Fibroblast of skin of scalp (primary cell): Measurements from ENCODE around the gene SAA1.
A peak's percentile ranks its signal among the peaks of the same experiment; 100 is the strongest.
"Not testable (repeated sequence)": the region's sequence is repeated elsewhere in the genome, so short reads cannot be mapped to it uniquely, and the experiment has no call there.

ENCODE experiments used
- DNase-seq: peaks from one replicate; pipeline ENCODE4 v3.0.0-alpha.2; 2013

The SAA1 gene

GRCh38 chr11:18259259-18259658 lies 6.8 kb upstream of the SAA1 start:
- DNase-seq, result no peak

GRCh38 chr11:18261721-18262120 lies 4.3 kb upstream of the SAA1 start:
- DNase-seq, result no peak

GRCh38 chr11:18262681-18263350 lies 3.2 kb upstream of the SAA1 start:
- peak; percentile 29 for DNase-seq

GRCh38 chr11:18264035-18264434 lies 2.0 kb upstream of the SAA1 start:
- DNase-seq, result no peak

- DNase-seq, result no peak
Observed at GRCh38 chr11:18264677-18265555, 1.1 kb upstream of the SAA1 start.

GRCh38 chr11:18267335-18268133 lies 1.5 kb downstream of the SAA1 start:
- DNase-seq, result not testable (repeated sequence)

GRCh38 chr11:18269252-18269651 lies 3.2 kb downstream of the SAA1 start:
- not testable (repeated sequence) for DNase-seq

- no peak for DNase-seq
Observed at GRCh38 chr11:18270102-18270501, 4.0 kb downstream of the SAA1 start.

- DNase-seq, result no peak
Observed at GRCh38 chr11:18271206-18271605, 5.1 kb downstream of the SAA1 start.

GRCh38 chr11:18277565-18278271 lies 11.7 kb downstream of the SAA1 start:
- no peak for DNase-seq

GRCh38 chr11:18280438-18281045 lies 14.5 kb downstream of the SAA1 start:
- no peak for DNase-seq

- DNase-seq, result no peak
Observed at GRCh38 chr11:18282626-18283025, 16.6 kb downstream of the SAA1 start.

- no peak for DNase-seq
Observed at GRCh38 chr11:18285841-18286240, 19.8 kb downstream of the SAA1 start.

GRCh38 chr11:18288911-18289310 lies 22.8 kb downstream of the SAA1 start:
- no peak for DNase-seq

GRCh38 chr11:18294862-18295261 lies 28.8 kb downstream of the SAA1 start:
- no peak for DNase-seq

- DNase-seq, result no peak
Observed at GRCh38 chr11:18295316-18295715, 29.3 kb downstream of the SAA1 start.

- no peak for DNase-seq
Observed at GRCh38 chr11:18299721-18300120, 33.7 kb downstream of the SAA1 start.

GRCh38 chr11:18304745-18305144 lies 38.7 kb downstream of the SAA1 start:
- DNase-seq, result no peak

GRCh38 chr11:18307461-18308139 lies 41.5 kb downstream of the SAA1 start:
- no peak for DNase-seq

GRCh38 chr11:18308242-18308641 lies 42.2 kb downstream of the SAA1 start:
- DNase-seq, result no peak

GRCh38 chr11:18309691-18310090 lies 43.6 kb downstream of the SAA1 start:
- no peak for DNase-seq
